Activated CD8-positive, alpha-beta memory T cell treated with anti-CD3 and anti-CD28 coated beads, Interleukin-2, amount 50 U/mL, for 1 hour (primary cell): ENCODE results near the gene SEZ6L2.
A peak's percentile ranks its signal among the peaks of the same experiment; 100 is the strongest.
"Not testable (repeated sequence)": the region's sequence is repeated elsewhere in the genome, so short reads cannot be mapped to it uniquely, and the experiment has no call there.

ENCODE experiments used
- DNase-seq: peaks from one replicate; pipeline ENCODE4 v3.0.0-alpha.2; 2020; ENCODE audit errors: extremely low read depth

The SEZ6L2 gene

GRCh38 chr16:29891525-29892457, 7.6 kb downstream of the SEZ6L2 start:
- no peak for DNase-seq

GRCh38 chr16:29889372-29889771, 10.0 kb downstream of the SEZ6L2 start:
- DNase-seq, result not testable (repeated sequence)

GRCh38 chr16:29883987-29884386, 15.4 kb downstream of the SEZ6L2 start:
- no peak for DNase-seq

- DNase-seq, result no peak
Observed at GRCh38 chr16:29881050-29881449, 18.3 kb downstream of the SEZ6L2 start.

- no peak for DNase-seq
Observed at GRCh38 chr16:29878172-29878571, 21.2 kb downstream of the SEZ6L2 start.

- DNase-seq, result no peak
Observed at GRCh38 chr16:29877266-29877961, 21.9 kb downstream of the SEZ6L2 start.

GRCh38 chr16:29876594-29877249, 22.6 kb downstream of the SEZ6L2 start:
- no peak for DNase-seq

GRCh38 chr16:29876217-29876593, 23.1 kb downstream of the SEZ6L2 start:
- no peak for DNase-seq

GRCh38 chr16:29875206-29875605, 24.1 kb downstream of the SEZ6L2 start:
- no peak for DNase-seq

- no peak for DNase-seq
Observed at GRCh38 chr16:29873319-29873718, 26.0 kb downstream of the SEZ6L2 start.

GRCh38 chr16:29871822-29872546, 27.4 kb downstream of the SEZ6L2 start:
- no peak for DNase-seq

GRCh38 chr16:29869067-29869466, 30.3 kb downstream of the SEZ6L2 start:
- not testable (repeated sequence) for DNase-seq

GRCh38 chr16:29868396-29869009, 30.8 kb downstream of the SEZ6L2 start:
- no peak for DNase-seq

GRCh38 chr16:29864205-29864604, 35.1 kb downstream of the SEZ6L2 start:
- DNase-seq, result no peak

GRCh38 chr16:29863669-29863984, 35.7 kb downstream of the SEZ6L2 start:
- DNase-seq, result no peak

- peak; percentile 78 for DNase-seq
Observed at GRCh38 chr16:29862884-29863668, 36.3 kb downstream of the SEZ6L2 start, which contains the start of gene CDIPT. Gene CDIPT, minus strand, starts transcription at chr16:29863226. Its CDS starts 369 bp downstream, at chr16:29862857.

- no peak for DNase-seq
Observed at GRCh38 chr16:29862383-29862883, 36.9 kb downstream of the SEZ6L2 start.

GRCh38 chr16:29860218-29860617, 39.1 kb downstream of the SEZ6L2 start:
- DNase-seq, result no peak

GRCh38 chr16:29858974-29859373, 40.4 kb downstream of the SEZ6L2 start:
- no peak for DNase-seq

- DNase-seq, result no peak
Observed at GRCh38 chr16:29858149-29858849, 41.1 kb downstream of the SEZ6L2 start.
